Endothelial cell (in vitro differentiated cells): ENCODE measurements around the gene MAP3K5. TPM values are rescaled to one million over a fixed set of nuclear protein-coding genes. Genes with fewer than 3 reads are reported as not detected.

Source experiments
- DNase-seq: peaks from one replicate; pipeline ENCODE4 v3.0.0; 2021; ENCODE audit warnings: low spot score
- H3K27ac Mint-ChIP-seq: one replicate; pipeline ENCODE4 v1.8.0; 2021; ENCODE audit warnings: mixed read lengths, inconsistent platforms; ENCODE audit not compliant: unreplicated experiment
- H3K27me3 Mint-ChIP-seq: one replicate; pipeline ENCODE4 v1.8.0; 2021; ENCODE audit warnings: mild to moderate bottlenecking, moderate library complexity, mixed read lengths, inconsistent platforms; ENCODE audit not compliant: unreplicated experiment
- H3K36me3 Mint-ChIP-seq: one replicate; pipeline ENCODE4 v1.8.0; 2021; ENCODE audit warnings: mild to moderate bottlenecking, low read depth, mixed read lengths, inconsistent platforms; ENCODE audit not compliant: unreplicated experiment
- H3K4me1 Mint-ChIP-seq: one replicate; pipeline ENCODE4 v1.8.0; 2021; ENCODE audit warnings: mild to moderate bottlenecking, mixed read lengths, inconsistent platforms; ENCODE audit not compliant: unreplicated experiment
- H3K4me3 Mint-ChIP-seq: one replicate; pipeline ENCODE4 v1.8.0; 2021; ENCODE audit warnings: mild to moderate bottlenecking, mixed read lengths, inconsistent platforms; ENCODE audit not compliant: unreplicated experiment
- H3K9me3 Mint-ChIP-seq: one replicate; pipeline ENCODE4 v1.8.0; 2021; ENCODE audit warnings: mixed read lengths, inconsistent platforms; ENCODE audit not compliant: unreplicated experiment
- total RNA-seq: library from RNA; stranded (reverse); fragmentation: NEBNext Ultra II Directional; extraction: Animal tissue kit (Norgen Biotek cat#: 25700); gene quantifications from one replicate; pipeline ENCODE4 v1.2.1, GENCODE V29; 2021; ENCODE audit not compliant: unreplicated experiment
- TF ChIP-seq, protein P1 (sequence below): fragments of 200-600 bp; sonication (generic); IDR thresholded peaks from one replicate; pipeline ENCODE4 v1.5.0; 2021; ENCODE audit warnings: antibody characterized with exemption; ENCODE audit not compliant: unreplicated experiment

The MAP3K5 gene
- total RNA-seq, 1 donor from 2014 or later = 0.33 TPM

DNA sequence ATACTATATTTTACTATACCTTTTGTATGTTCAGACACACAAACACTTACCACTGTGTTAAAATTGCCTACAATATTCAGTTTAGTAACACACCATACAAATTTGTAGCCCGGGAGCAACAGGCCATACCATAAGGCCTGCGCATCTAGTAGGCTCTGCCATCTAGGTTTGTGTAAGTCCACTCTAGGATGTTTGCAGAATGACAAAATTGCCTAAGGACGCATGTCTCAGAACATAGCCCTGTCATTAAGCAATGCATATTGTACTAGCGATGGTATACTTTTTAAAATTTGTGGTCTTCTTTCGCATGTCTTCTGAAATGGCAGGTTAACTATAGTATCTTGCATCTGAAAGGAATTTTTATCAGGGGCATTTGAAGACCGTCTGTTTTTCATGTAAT lies 215.5 kb downstream of the MAP3K5 start:
- Mint-ChIP-seq H3K4me3 (no peak overlapping the region), H3K27ac (no peak overlapping the region), H3K4me1 (no peaks in the 10 kb centered on the region), H3K27me3 (no peaks in the 10 kb centered on the region), H3K36me3 (no peaks in the 10 kb centered on the region), H3K9me3 (no peaks in the 10 kb centered on the region)
- DNase-seq = no peak
- TF ChIP-seq, protein P1, sequence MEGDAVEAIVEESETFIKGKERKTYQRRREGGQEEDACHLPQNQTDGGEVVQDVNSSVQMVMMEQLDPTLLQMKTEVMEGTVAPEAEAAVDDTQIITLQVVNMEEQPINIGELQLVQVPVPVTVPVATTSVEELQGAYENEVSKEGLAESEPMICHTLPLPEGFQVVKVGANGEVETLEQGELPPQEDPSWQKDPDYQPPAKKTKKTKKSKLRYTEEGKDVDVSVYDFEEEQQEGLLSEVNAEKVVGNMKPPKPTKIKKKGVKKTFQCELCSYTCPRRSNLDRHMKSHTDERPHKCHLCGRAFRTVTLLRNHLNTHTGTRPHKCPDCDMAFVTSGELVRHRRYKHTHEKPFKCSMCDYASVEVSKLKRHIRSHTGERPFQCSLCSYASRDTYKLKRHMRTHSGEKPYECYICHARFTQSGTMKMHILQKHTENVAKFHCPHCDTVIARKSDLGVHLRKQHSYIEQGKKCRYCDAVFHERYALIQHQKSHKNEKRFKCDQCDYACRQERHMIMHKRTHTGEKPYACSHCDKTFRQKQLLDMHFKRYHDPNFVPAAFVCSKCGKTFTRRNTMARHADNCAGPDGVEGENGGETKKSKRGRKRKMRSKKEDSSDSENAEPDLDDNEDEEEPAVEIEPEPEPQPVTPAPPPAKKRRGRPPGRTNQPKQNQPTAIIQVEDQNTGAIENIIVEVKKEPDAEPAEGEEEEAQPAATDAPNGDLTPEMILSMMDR = no peak

GRCh38 chr6:136571496-136571895 lies 220.8 kb downstream of the MAP3K5 start:
- Mint-ChIP-seq H3K4me3 (no peak overlapping the region), H3K36me3 (peaks cover 7% of the 10 kb centered on the region), H3K27me3 (peaks cover 2% of the 10 kb centered on the region), H3K27ac (no peak overlapping the region), H3K4me1 (no peaks in the 10 kb centered on the region), H3K9me3 (no peaks in the 10 kb centered on the region)
- TF ChIP-seq, protein P1 = no peak
- no peak for DNase-seq

- Mint-ChIP-seq H3K27ac (no peak overlapping the region), H3K36me3 (peaks cover 7% of the 10 kb centered on the region), H3K4me1 (no peaks in the 10 kb centered on the region)
These were observed 221.2 kb downstream of the MAP3K5 start for GRCh38 chr6:136571065-136571464.

DNA sequence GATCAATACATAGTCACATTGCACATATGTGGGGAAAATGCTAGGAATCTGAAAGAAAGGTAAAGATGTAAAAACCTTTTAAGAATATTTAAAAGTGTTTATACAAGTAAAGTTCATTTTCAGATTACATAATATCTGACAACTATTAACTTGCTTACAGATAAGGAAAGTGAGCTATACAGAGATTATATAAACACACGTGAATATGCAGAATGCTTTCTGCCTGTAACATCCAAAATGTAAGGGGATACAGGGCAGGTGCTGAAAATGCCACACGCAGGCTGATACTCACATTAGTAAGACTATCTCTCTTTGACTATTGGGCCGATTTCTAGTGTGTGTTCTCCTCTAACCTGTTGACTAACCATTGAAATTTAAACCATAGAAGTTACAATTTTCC lies 224.1 kb downstream of the MAP3K5 start:
- TF ChIP-seq, protein P1 = no peak
- Mint-ChIP-seq H3K36me3 (peaks cover 7% of the 10 kb centered on the region), H3K27me3 (peaks cover 2% of the 10 kb centered on the region), H3K4me1 (no peaks in the 10 kb centered on the region), H3K4me3 (no peak overlapping the region), H3K9me3 (no peaks in the 10 kb centered on the region), H3K27ac (no peak overlapping the region)
- DNase-seq = no peak

More at GRCh38 chr6:136571065-136571464, 221.2 kb downstream of the MAP3K5 start:
- TF ChIP-seq, protein P1 = no peak
- Mint-ChIP-seq H3K4me3 (no peak overlapping the region), H3K27me3 (peaks cover 2% of the 10 kb centered on the region), H3K9me3 (no peaks in the 10 kb centered on the region)
- no peak for DNase-seq

GRCh38 chr6:136567688-136568087 lies 224.6 kb downstream of the MAP3K5 start:
- Mint-ChIP-seq H3K27me3 (peaks cover 2% of the 10 kb centered on the region), H3K4me3 (no peak overlapping the region), H3K9me3 (no peaks in the 10 kb centered on the region), H3K4me1 (no peaks in the 10 kb centered on the region), H3K36me3 (peaks cover 7% of the 10 kb centered on the region), H3K27ac (no peak overlapping the region)
- TF ChIP-seq, protein P1 = no peak
- no peak for DNase-seq
